ENCODE measurements around the gene LRRC66. TPM values are rescaled to one million over a fixed set of nuclear protein-coding genes. Genes with fewer than 3 reads are reported as not detected.

Gene LRRC66
- 1.5 TPM for total RNA-seq (ENCODE audit: unreplicated experiment)
- long read RNA-seq, result 0 reads

DNA sequence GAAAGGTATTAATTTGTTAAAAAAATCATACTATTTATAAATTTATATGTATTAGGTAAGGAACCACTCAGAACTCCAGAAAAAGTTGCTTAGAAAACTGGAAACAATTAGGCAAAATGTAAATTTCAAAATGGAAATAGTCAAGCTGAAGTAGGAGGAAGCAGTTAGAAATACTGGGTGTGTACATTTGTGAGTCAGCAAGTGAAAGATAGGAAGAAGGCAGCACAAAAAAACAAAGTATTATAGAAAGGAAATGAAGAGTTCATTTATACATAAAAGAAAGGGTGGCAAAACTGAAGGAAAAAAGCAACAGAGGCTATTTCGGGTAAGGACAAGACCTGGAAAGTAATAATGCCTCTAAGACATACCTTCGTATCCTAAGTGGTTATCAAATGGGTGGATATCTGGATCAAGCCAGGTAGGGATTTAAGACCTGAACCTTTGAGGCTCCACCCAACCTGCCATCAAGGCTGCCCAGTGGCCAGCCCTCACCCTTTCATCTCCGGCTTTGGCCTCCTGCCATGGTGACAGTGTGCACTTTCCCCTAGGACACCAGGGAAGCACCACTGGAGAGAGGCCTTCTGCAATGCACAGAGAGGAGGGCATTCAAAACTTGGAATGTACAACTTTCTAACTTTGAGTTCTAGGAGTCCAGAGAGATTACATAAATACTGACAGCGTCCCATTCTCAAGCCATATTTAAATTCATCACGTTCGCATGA, at the start of gene LRRC66:
Gene LRRC66 (minus strand): TSS at position 428 of the 722 bp plus-strand sequence. CDS start 2,750 bp downstream, outside the sequence.
- no peak within 1 kb of the TSS for H3K4me3 Mint-ChIP-seq (ENCODE audit: unreplicated experiment)
- DNase-seq, result no peak
- no peaks in the 10 kb centered on the region for H3K27me3 Mint-ChIP-seq (ENCODE audit: unreplicated experiment)
- TF ChIP-seq, protein P1, sequence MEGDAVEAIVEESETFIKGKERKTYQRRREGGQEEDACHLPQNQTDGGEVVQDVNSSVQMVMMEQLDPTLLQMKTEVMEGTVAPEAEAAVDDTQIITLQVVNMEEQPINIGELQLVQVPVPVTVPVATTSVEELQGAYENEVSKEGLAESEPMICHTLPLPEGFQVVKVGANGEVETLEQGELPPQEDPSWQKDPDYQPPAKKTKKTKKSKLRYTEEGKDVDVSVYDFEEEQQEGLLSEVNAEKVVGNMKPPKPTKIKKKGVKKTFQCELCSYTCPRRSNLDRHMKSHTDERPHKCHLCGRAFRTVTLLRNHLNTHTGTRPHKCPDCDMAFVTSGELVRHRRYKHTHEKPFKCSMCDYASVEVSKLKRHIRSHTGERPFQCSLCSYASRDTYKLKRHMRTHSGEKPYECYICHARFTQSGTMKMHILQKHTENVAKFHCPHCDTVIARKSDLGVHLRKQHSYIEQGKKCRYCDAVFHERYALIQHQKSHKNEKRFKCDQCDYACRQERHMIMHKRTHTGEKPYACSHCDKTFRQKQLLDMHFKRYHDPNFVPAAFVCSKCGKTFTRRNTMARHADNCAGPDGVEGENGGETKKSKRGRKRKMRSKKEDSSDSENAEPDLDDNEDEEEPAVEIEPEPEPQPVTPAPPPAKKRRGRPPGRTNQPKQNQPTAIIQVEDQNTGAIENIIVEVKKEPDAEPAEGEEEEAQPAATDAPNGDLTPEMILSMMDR (IDR thresholded peaks at IDR 0.05; ENCODE audit: partially characterized antibody, unreplicated experiment), result no peak
- no peak within 1 kb of the TSS for H3K27ac Mint-ChIP-seq (ENCODE audit: unreplicated experiment)
- no peaks in the 10 kb centered on the region for H3K9me3 Mint-ChIP-seq (ENCODE audit: unreplicated experiment)
- H3K36me3 Mint-ChIP-seq (ENCODE audit: unreplicated experiment), result no peaks in the 10 kb centered on the region
- H3K4me1 Mint-ChIP-seq (ENCODE audit: low read depth, unreplicated experiment), result peaks cover 2% of the 10 kb centered on the region

GRCh38 chr4:52069571-52069970, 49.4 kb upstream of the LRRC66 start:
- Mint-ChIP-seq H3K27ac (ENCODE audit: unreplicated experiment) (no peak overlapping the region), H3K27me3 (ENCODE audit: unreplicated experiment) (no peaks in the 10 kb centered on the region), H3K36me3 (ENCODE audit: unreplicated experiment) (no peaks in the 10 kb centered on the region), H3K4me3 (ENCODE audit: unreplicated experiment) (no peak overlapping the region), H3K4me1 (ENCODE audit: low read depth, unreplicated experiment) (no peaks in the 10 kb centered on the region), H3K9me3 (ENCODE audit: unreplicated experiment) (no peaks in the 10 kb centered on the region)
- TF ChIP-seq, protein P1 (IDR thresholded peaks at IDR 0.05; ENCODE audit: partially characterized antibody, unreplicated experiment), result no peak
- DNase-seq, result no peak

DNA sequence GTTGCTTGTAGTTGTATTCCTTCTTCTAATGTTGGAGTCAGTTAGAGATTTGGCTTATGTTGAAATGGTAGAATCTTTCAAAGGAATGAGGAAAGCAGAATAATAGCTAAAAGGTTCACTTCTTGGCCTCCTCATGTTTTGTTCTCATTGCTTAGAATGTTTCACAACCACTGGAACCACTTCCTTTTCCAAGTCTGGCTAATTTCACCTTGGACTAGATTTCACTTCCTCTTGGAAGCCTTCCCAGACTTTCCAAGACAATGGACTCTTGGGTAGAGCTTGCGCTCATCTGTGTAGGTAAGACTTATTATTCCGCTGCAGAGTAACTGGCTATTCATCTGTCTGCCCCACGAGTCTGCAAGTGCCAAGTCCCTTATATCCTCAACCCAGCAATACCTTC, 39.2 kb upstream of the LRRC66 start:
- Mint-ChIP-seq H3K4me3 (ENCODE audit: unreplicated experiment) (no peak overlapping the region), H3K27ac (ENCODE audit: unreplicated experiment) (no peak overlapping the region), H3K27me3 (ENCODE audit: unreplicated experiment) (no peaks in the 10 kb centered on the region), H3K9me3 (ENCODE audit: unreplicated experiment) (no peaks in the 10 kb centered on the region), H3K4me1 (ENCODE audit: low read depth, unreplicated experiment) (peaks cover 6% of the 10 kb centered on the region), H3K36me3 (ENCODE audit: unreplicated experiment) (no peaks in the 10 kb centered on the region)
- DNase-seq, result no peak
- TF ChIP-seq, protein P1 (IDR thresholded peaks at IDR 0.05; ENCODE audit: partially characterized antibody, unreplicated experiment), result no peak

- H3K36me3 Mint-ChIP-seq (ENCODE audit: unreplicated experiment), result no peaks in the 10 kb centered on the region
- H3K27ac Mint-ChIP-seq (ENCODE audit: unreplicated experiment), result no peak overlapping the region
- H3K4me1 Mint-ChIP-seq (ENCODE audit: low read depth, unreplicated experiment), result peaks cover 6% of the 10 kb centered on the region
- H3K4me3 Mint-ChIP-seq (ENCODE audit: unreplicated experiment), result no peak overlapping the region
- no peak for DNase-seq
- no peaks in the 10 kb centered on the region for H3K27me3 Mint-ChIP-seq (ENCODE audit: unreplicated experiment)
- no peaks in the 10 kb centered on the region for H3K9me3 Mint-ChIP-seq (ENCODE audit: unreplicated experiment)
- TF ChIP-seq, protein P1 (IDR thresholded peaks at IDR 0.05; ENCODE audit: partially characterized antibody, unreplicated experiment), result no peak
Observed at GRCh38 chr4:52058275-52058674, 38.1 kb upstream of the LRRC66 start.

GRCh38 chr4:52057196-52057595, 37.0 kb upstream of the LRRC66 start:
- TF ChIP-seq, protein P1 (IDR thresholded peaks at IDR 0.05; ENCODE audit: partially characterized antibody, unreplicated experiment), result no peak
- H3K4me1 Mint-ChIP-seq (ENCODE audit: low read depth, unreplicated experiment), result peaks cover 11% of the 10 kb centered on the region
- no peak overlapping the region for H3K4me3 Mint-ChIP-seq (ENCODE audit: unreplicated experiment)
- DNase-seq, result no peak
- H3K27ac Mint-ChIP-seq (ENCODE audit: unreplicated experiment), result no peak overlapping the region
- no peaks in the 10 kb centered on the region for H3K27me3 Mint-ChIP-seq (ENCODE audit: unreplicated experiment)
- no peaks in the 10 kb centered on the region for H3K36me3 Mint-ChIP-seq (ENCODE audit: unreplicated experiment)
- no peaks in the 10 kb centered on the region for H3K9me3 Mint-ChIP-seq (ENCODE audit: unreplicated experiment)

Measured in glutamatergic neuron (in vitro differentiated cells).